Fibroblast of skin of right quadriceps (primary cell): Measurements from ENCODE around the gene USP38.
A peak's percentile ranks its signal among the peaks of the same experiment; 100 is the strongest.

Source experiments
- DNase-seq: peaks from one replicate; pipeline ENCODE4 v3.0.0-alpha.2; 2013

Gene USP38

DNA sequence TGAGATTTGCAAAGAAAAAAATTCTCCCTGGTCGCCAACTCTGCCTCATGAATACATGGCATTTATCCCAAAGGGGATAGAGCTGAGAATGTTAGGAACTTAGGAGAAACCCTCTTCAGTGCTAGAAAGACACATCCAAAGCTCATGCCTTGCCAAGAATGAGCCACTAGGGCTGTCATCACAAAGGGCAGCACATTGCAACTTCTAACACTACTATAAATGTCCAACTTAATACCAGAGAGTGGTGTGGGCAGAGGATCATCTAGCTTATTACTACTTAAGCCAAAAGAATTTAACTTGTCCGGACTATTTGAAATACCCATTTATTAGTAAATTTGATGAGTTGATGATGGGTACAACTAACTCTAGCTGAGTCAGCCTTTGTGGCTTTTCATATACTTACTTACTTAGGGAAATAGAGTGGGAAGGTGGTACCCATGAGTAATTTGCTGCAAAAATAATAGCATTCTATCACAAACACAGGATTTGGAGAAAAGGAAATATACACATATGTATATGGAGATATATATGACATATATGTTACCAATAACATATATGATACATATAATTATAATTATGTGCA lies 85.6 kb downstream of the USP38 start:
- peak; percentile 49 for DNase-seq
